ENCODE measurements around the gene SDHAF2.
"Not testable (repeated sequence)": the region's sequence is repeated elsewhere in the genome, so short reads cannot be mapped to it uniquely, and the experiment has no call there.

The SDHAF2 gene

GRCh38 chr11:61429691-61430582, at the start of gene SDHAF2, which contains the start of gene CPSF7:
Gene SDHAF2 (plus strand): TSS chr11:61430124. CDS start chr11:61430147, 23 bp downstream.
Gene CPSF7 (minus strand): TSS chr11:61429975. CDS start chr11:61429235, 740 bp downstream.
- peak; percentile 98 for DNase-seq

GRCh38 chr11:61380884-61381283, 49.0 kb upstream of the SDHAF2 start:
- DNase-seq = no peak

- DNase-seq = not testable (repeated sequence)
Observed at GRCh38 chr11:61383859-61384258, 46.1 kb upstream of the SDHAF2 start.

GRCh38 chr11:61384271-61385242, 45.4 kb upstream of the SDHAF2 start:
- no peak for DNase-seq

- DNase-seq = no peak
Observed at GRCh38 chr11:61390161-61390560, 39.8 kb upstream of the SDHAF2 start.

- DNase-seq = peak; percentile 21
Observed at GRCh38 chr11:61392981-61393595, 36.8 kb upstream of the SDHAF2 start.

- DNase-seq = no peak
Observed at GRCh38 chr11:61401173-61401572, 28.8 kb upstream of the SDHAF2 start.

GRCh38 chr11:61401573-61401972, 28.4 kb upstream of the SDHAF2 start:
- DNase-seq = no peak

GRCh38 chr11:61403658-61404057, 26.3 kb upstream of the SDHAF2 start:
- DNase-seq = no peak

GRCh38 chr11:61404103-61404502, 25.8 kb upstream of the SDHAF2 start:
- no peak for DNase-seq

- DNase-seq = no peak
Observed at GRCh38 chr11:61404641-61405040, 25.3 kb upstream of the SDHAF2 start.

- DNase-seq = no peak
Observed at GRCh38 chr11:61406067-61406466, 23.9 kb upstream of the SDHAF2 start.

- DNase-seq = no peak
Observed at GRCh38 chr11:61406991-61407728, 22.8 kb upstream of the SDHAF2 start.

- no peak for DNase-seq
Observed at GRCh38 chr11:61411589-61411988, 18.3 kb upstream of the SDHAF2 start.

GRCh38 chr11:61413496-61413895, 16.4 kb upstream of the SDHAF2 start:
- DNase-seq = no peak

- DNase-seq = no peak
Observed at GRCh38 chr11:61414547-61414946, 15.4 kb upstream of the SDHAF2 start.

GRCh38 chr11:61415381-61415780, 14.5 kb upstream of the SDHAF2 start:
- no peak for DNase-seq

- no peak for DNase-seq
Observed at GRCh38 chr11:61416941-61417340, 13.0 kb upstream of the SDHAF2 start.

GRCh38 chr11:61417670-61418069, 12.3 kb upstream of the SDHAF2 start:
- DNase-seq = no peak

GRCh38 chr11:61418136-61418535, 11.8 kb upstream of the SDHAF2 start:
- DNase-seq = no peak

- no peak for DNase-seq
Observed at GRCh38 chr11:61422226-61422625, 7.7 kb upstream of the SDHAF2 start.
